ENCODE data around the gene PAF1.

Gene PAF1

DNA sequence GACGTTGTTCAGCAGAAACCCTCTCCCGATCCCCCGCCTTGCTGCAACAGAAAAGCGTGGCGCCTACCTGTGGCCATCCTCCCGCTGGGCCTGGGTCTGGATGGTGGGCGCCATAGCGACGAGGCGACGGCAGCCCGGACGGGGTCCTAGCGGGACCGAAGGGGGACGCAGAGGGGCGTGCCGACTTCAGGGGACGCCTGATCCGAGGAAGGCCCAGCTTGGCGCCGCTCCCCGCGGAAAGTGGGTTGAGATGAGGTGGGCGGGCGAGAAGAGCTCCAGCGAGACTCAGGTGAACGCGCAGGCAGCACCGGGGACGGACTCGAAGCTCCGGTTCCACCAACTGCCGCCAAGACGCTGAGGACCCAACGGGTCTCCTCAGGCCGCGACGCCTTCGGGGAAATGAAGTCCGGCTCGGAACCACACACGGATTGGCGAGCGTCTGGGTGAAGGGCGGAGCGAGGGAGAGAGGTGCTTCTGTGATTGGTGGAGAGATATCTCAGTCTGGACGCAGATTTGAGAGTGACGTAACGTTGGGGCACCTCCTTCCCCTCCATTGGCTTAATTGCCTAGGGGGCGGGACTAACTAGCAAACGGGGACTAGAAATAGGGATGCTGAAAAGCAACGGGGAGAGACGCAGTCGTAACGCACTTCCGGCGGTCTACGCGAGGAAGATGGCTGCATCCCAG, at the start of gene PAF1, which contains the start of gene MED29:
Gene PAF1, minus strand, starts transcription at position 356 of the 687 bp plus-strand sequence. Its CDS starts 242 bp downstream, at position 114.
Gene MED29, plus strand, starts transcription at position 628 of the 687 bp plus-strand sequence. Its CDS starts 45 bp downstream, at position 673.
- H3K27ac ChIP-seq: peak within 1 kb of the TSS; percentile 92

GRCh38 chr19:39438270-39438934, 47.5 kb upstream of the PAF1 start:
- no peak for DNase-seq (ENCODE audit: low read depth, low spot score)

More for the DNA sequence above, at the start of gene PAF1, which contains the start of gene MED29:
- DNase-seq (ENCODE audit: low read depth, low spot score): peak; percentile 97

GRCh38 chr19:39436350-39436716, 45.4 kb upstream of the PAF1 start:
- DNase-seq (ENCODE audit: low read depth, low spot score): no peak
- peak overlapping the region; percentile 73 for H3K27ac ChIP-seq

More at GRCh38 chr19:39438270-39438934, 47.5 kb upstream of the PAF1 start:
- peak overlapping the region; percentile 46 for H3K27ac ChIP-seq

DNA sequence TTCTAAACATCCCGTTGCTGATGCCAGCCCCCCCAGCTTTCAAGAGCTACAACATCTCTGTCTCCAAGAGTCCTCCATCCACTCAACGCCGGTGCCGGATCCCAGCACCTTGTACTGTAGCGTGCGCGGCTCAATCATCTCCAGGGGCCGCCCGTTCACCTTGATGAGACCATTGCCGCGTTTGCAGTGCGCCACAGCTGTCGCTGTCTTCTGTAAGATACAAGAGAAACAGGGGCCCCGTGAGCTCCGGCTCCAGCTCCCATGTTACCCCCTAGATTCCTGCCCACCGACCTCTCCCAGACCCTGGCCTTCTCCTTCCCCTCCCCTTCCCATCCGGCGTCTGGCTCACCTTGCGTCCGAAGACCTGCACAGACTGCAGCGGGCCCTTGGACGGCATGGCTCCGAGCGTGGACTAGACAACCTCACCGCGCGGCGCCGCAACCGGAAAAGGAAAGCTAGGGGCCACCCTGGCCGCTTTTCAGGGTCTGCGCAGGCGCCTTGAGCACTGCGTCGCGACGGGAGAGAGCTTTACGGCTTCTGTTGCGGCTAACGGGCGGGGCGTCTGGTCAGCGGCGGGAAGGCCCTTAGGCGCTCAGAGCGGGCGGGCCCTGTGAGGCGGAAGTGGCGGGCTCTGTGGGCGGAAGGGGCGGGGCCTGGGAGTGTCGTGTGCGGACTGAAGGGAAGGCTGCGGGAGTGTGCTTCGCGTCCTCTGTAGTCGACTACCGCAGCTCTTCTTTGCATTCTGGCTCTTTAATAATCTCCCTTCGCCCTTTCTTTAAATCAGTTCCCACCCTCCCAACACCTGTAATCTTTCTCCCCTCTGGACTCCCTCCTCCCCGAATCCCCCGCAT, 44.8 kb upstream of the PAF1 start, which contains the start of gene RPS16:
Gene RPS16, minus strand, starts transcription at position 451 of the 851 bp plus-strand sequence. Its CDS starts 54 bp downstream, at position 397.
- H3K27ac ChIP-seq: peak within 1 kb of the TSS; percentile 73
- DNase-seq (ENCODE audit: low read depth, low spot score): peak; percentile 83

DNA sequence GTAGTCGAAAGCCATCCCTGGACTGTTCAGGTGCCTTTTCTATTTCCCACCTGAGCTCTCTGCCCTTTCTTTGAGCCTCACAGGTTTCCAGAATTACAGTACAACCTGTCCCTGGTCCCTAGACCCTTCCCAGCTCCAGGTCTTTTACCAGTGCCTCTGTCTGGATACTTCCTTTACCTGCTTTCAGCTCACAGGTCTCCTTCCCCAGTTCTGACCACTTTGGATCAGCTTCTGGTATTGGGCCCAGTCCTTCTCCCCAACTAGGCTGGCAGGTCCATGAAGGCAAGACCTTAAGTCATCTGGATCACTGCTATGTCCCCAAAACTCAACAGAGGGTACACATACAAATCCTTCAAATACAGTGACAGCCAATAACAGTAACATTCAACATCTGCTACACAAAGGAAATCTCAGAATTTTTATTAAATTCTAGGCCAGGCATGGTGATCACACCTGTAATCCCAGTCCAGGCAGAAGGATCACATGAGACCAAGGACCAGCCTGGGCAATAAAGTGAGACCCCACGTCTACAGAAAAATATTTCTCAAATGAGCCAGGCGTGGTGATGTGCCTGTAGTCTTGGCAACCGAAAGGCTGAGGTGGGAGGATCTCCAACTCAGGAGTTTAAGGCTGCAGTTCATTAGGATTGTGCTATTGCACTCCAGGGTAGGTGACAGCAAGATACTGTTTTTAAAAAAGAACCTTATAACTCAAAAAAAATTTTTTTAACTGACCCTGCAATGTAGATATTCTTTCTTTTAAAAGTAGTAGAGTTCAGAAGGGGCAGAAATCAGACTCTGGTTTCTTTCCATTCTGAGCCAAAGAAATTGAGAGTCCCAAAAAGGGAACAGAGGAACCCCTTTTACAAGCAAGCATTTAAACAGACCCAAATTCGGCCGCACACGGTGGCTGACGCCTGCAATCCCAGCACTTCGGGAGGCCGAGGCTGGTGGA, 43.5 kb upstream of the PAF1 start:
- DNase-seq (ENCODE audit: low read depth, low spot score): no peak
- H3K27ac ChIP-seq: peak overlapping the region; percentile 73

- peak overlapping the region; percentile 73 for H3K27ac ChIP-seq
- DNase-seq (ENCODE audit: low read depth, low spot score): no peak
These were observed 42.7 kb upstream of the PAF1 start for GRCh38 chr19:39433480-39434079.

- peak overlapping the region; percentile 69 for H3K27ac ChIP-seq
- DNase-seq (ENCODE audit: low read depth, low spot score): no peak
These were observed 41.7 kb upstream of the PAF1 start for GRCh38 chr19:39432677-39433025.

GRCh38 chr19:39430675-39431593, 40.0 kb upstream of the PAF1 start:
- peak overlapping the region; percentile 69 for H3K27ac ChIP-seq
- no peak for DNase-seq (ENCODE audit: low read depth, low spot score)

- no peak overlapping the region for H3K27ac ChIP-seq
- no peak for DNase-seq (ENCODE audit: low read depth, low spot score)
These were observed 37.6 kb upstream of the PAF1 start for GRCh38 chr19:39428283-39429112.

GRCh38 chr19:39427707-39428106, 36.8 kb upstream of the PAF1 start:
- H3K27ac ChIP-seq: no peak overlapping the region
- no peak for DNase-seq (ENCODE audit: low read depth, low spot score)

- no peak overlapping the region for H3K27ac ChIP-seq
- no peak for DNase-seq (ENCODE audit: low read depth, low spot score)
These were observed 35.3 kb upstream of the PAF1 start for GRCh38 chr19:39426170-39426569.

DNA sequence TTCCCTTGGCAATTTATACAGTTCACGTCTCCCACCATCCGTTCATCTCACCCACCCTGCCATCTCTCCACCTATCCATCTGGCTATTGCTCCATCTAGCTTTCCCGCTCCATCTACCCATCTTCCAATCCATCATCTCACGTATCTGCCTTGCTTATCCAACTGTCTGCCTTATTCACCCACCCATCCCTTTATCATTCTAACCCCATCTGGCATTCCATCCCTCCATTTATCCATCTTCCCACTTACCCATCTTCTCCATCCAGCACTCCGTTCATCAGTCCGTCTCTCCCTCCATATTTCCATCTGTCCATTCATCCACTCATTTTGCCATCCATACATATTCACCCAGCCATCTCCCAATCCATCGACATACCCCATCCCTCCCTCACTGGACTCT, 34.8 kb upstream of the PAF1 start:
- H3K27ac ChIP-seq: no peak overlapping the region
- DNase-seq (ENCODE audit: low read depth, low spot score): no peak

- H3K27ac ChIP-seq: no peak overlapping the region
- no peak for DNase-seq (ENCODE audit: low read depth, low spot score)
These were observed 34.0 kb upstream of the PAF1 start for GRCh38 chr19:39424934-39425333.

- no peak for DNase-seq (ENCODE audit: low read depth, low spot score)
- no peak overlapping the region for H3K27ac ChIP-seq
These were observed 32.6 kb upstream of the PAF1 start for GRCh38 chr19:39423258-39424086.

- H3K27ac ChIP-seq: no peak overlapping the region
- no peak for DNase-seq (ENCODE audit: low read depth, low spot score)
These were observed 31.1 kb upstream of the PAF1 start for GRCh38 chr19:39422020-39422419.

GRCh38 chr19:39420769-39421168, 29.9 kb upstream of the PAF1 start:
- DNase-seq (ENCODE audit: low read depth, low spot score): no peak
- H3K27ac ChIP-seq: no peak overlapping the region
